NK-92 treated with Interleukin-12 subunit alpha and Interleukin-12 subunit beta, amount 100 ng/mL, for 24 hours (cell line): ENCODE measurements around the gene SYNE4.

Source experiments
- DNase-seq: peaks from one replicate; lab custom pipeline; 2025; lab: John Stamatoyannopoulos, UW

The SYNE4 gene

DNA sequence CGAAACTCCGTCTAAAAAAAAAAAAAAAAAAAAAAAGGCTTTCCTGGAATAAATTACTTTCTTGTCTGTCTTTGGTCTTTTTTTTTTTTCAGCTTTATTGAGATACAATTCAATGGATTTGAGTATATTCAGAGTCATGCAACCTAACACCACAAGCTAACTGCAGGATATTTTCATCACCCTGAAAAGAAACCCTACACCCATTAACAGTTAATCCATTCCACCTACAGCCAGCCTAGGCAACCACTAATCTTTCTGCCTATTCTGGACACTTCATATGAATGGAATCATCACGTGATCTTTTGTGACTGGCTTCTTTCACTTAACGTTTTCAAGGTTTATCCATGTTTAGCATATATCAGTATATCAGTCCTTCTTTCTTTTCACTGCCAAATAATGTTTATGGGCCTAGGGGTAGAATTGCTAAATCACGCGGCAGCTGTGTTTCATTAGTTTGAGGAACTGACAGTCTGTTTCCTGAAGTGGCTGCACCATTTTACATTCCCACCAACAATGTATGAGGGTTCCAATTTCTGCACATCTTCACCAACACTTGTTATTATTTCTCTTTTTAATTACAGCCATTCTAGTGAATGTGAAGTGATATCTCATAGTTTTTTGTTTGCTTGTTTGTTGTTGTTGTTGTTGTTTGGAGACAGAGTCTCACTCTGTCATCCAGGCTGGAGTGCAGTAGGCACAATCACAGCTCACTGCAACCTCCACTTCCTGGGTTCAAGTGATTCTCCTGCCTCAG, 52.6 kb downstream of the SYNE4 start:
- no peak for DNase-seq
